Smooth muscle cell of the brain vasculature (primary cell): ENCODE measurements around the gene ETFRF1.

Experiments
- DNase-seq: peaks from one replicate; pipeline ENCODE4 v3.0.0-alpha.2; 2012; ENCODE audit warnings: low read depth, low spot score

Gene ETFRF1

GRCh38 chr12:25213338-25213737, 18.3 kb downstream of the ETFRF1 start:
- DNase-seq, result no peak

GRCh38 chr12:25236190-25236589, 41.2 kb downstream of the ETFRF1 start:
- no peak for DNase-seq

- no peak for DNase-seq
Measured at GRCh38 chr12:25236626-25237025, 41.6 kb downstream of the ETFRF1 start.

GRCh38 chr12:25241167-25242020, 46.4 kb downstream of the ETFRF1 start:
- no peak for DNase-seq

- DNase-seq, result no peak
Measured at GRCh38 chr12:25242981-25243679, 48.1 kb downstream of the ETFRF1 start.

GRCh38 chr12:25243680-25243990, 48.6 kb downstream of the ETFRF1 start:
- DNase-seq, result no peak

- no peak for DNase-seq
Measured at GRCh38 chr12:25245491-25245890, 50.5 kb downstream of the ETFRF1 start.

- no peak for DNase-seq
Measured at GRCh38 chr12:25248137-25248536, 53.1 kb downstream of the ETFRF1 start.

GRCh38 chr12:25248732-25249131, 53.7 kb downstream of the ETFRF1 start:
- DNase-seq, result no peak

GRCh38 chr12:25249931-25250738, 55.1 kb downstream of the ETFRF1 start:
- DNase-seq, result no peak

GRCh38 chr12:25250744-25251730, 56.0 kb downstream of the ETFRF1 start, which contains the start of gene KRAS:
Gene KRAS (minus strand): TSS chr12:25250929.
- peak; percentile 91 for DNase-seq

GRCh38 chr12:25251769-25252168, 56.7 kb downstream of the ETFRF1 start:
- no peak for DNase-seq

GRCh38 chr12:25252946-25253345, 57.9 kb downstream of the ETFRF1 start:
- DNase-seq, result no peak

- no peak for DNase-seq
Measured at GRCh38 chr12:25253371-25254068, 58.5 kb downstream of the ETFRF1 start.

- DNase-seq, result no peak
Measured at GRCh38 chr12:25254271-25254880, 59.3 kb downstream of the ETFRF1 start.
